Thyroid gland (tissue), 4 donors: Measurements from ENCODE around the gene CLIC3. TPM values are rescaled to one million over a fixed set of nuclear protein-coding genes. Genes with fewer than 3 reads are reported as not detected.
"Not testable (repeated sequence)": the region's sequence is repeated elsewhere in the genome, so short reads cannot be mapped to it uniquely, and the experiment has no call there.

ENCODE experiments used
- DNase-seq, 2 donors: peaks; one replicate each; pipeline ENCODE4 v3.0.0-alpha.2; 2019
- H3K27ac ChIP-seq, 3 donors: fragments of 200-600 bp; sonication (generic); 1 replicate in 2 of 3; 2 replicates in 1 of 3; pipeline ENCODE4 v1.5.1; 2016 to 2019; ENCODE audit warnings: mild to moderate bottlenecking in 1 of 3, moderate library complexity in 1 of 3
- H3K27me3 ChIP-seq: fragments of 200-600 bp; sonication (generic); one replicate; pipeline ENCODE4 v1.5.1; 2019
- H3K36me3 ChIP-seq, 2 donors: fragments of 200-600 bp; sonication (generic); one replicate each; pipeline ENCODE4 v1.5.1; 2016 to 2019
- H3K4me1 ChIP-seq, 2 donors: fragments of 200-600 bp; sonication (generic); one replicate each; pipeline ENCODE4 v1.5.1; 2017 to 2019
- H3K4me3 ChIP-seq, 3 donors: fragments of 200-600 bp; sonication (generic); replicated peaks in 1 of 3; 1 replicate in 2 of 3; 2 replicates in 1 of 3; pipeline ENCODE4 v1.5.1; 2016; ENCODE audit warnings: mild to moderate bottlenecking in 1 of 3
- H3K9me3 ChIP-seq: fragments of 200-600 bp; sonication (generic); one replicate; pipeline ENCODE4 v1.5.1; 2017
- POLR2A ChIP-seq, 2 donors: fragments of 450-650 bp; IDR thresholded peaks; one replicate each; pipeline ENCODE4 v1.6.1; 2017; ENCODE audit warnings: antibody characterized with exemption in 2 of 2, mild to moderate bottlenecking in 2 of 2, moderate library complexity in 1 of 2
- WGBS, 2 donors: methylation state at CpG; one replicate each; pipeline ENCODE4 v1.1.5; 2017; 5-methylcytosine and 5-hydroxymethylcytosine counted together
- intact Hi-C: fragments of 100-400 bp; cut with DNase I; formaldehyde crosslinking; loops from one replicate; pipeline ENCODE4 v1.15.1; 2023
- total RNA-seq, 4 donors: library from RNA; depleted of rRNA; stranded (reverse); fragments of >200 nt; gene quantifications; one replicate each; pipeline ENCODE4 v1.2.3, GENCODE V29; 2016
- TF ChIP-seq, protein P1 (sequence below), 6 experiments: fragments of 200-600 bp in 3 of 6; fragments of 450-650 bp in 3 of 6; sonication (generic) in 3 of 6; IDR thresholded peaks; one replicate each; pipeline ENCODE4 v1.5.1; 2016 to 2019; ENCODE audit warnings: antibody characterized with exemption in 6 of 6, mild to moderate bottlenecking in 2 of 6, inconsistent platforms in 1 of 6, moderate library complexity in 1 of 6

Gene CLIC3
- total RNA-seq, 4 donors from 2014 or later, result 97.7 to 301 (median 268) TPM

DNA sequence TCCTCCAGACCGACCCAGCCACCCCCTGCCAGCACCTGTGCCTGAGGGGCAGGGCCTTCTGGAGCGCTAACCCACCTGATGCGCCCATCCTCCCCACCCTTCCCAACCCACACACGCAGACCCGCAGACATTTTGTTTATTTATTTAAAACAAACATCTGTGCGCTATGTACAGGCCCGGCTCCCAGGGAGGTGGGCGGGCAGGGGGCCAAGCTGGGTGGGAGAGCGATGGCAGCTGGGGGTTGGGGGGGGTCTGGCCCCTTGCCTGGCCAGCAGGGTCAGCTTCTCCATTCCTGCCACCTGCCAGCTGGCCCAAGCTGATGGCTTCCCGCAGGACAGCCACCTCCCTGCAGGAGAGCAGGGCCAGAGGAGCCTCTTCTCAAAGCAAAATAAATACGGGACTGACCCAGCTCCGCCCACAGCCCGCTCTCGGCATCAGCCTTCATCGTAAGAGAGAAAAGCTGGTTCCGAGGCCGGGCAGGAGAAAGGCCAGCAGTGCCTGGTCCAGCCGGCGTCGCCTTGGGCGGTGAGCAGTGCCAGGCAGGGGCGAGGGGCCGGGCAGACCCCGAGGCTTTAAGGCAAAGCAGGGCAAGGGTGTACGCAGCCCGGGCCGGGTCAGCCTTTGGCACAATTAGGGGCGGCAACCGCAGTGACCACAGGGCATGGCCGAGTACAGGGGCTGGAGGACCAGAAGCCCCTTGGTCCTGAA is 10.9 kb upstream of the CLIC3 start:
- no peaks in the 10 kb centered on the region for H3K9me3 ChIP-seq
- peaks cover 0 to 14% of the 10 kb centered on the region in 2 donors for H3K36me3 ChIP-seq
- TF ChIP-seq, protein P1, sequence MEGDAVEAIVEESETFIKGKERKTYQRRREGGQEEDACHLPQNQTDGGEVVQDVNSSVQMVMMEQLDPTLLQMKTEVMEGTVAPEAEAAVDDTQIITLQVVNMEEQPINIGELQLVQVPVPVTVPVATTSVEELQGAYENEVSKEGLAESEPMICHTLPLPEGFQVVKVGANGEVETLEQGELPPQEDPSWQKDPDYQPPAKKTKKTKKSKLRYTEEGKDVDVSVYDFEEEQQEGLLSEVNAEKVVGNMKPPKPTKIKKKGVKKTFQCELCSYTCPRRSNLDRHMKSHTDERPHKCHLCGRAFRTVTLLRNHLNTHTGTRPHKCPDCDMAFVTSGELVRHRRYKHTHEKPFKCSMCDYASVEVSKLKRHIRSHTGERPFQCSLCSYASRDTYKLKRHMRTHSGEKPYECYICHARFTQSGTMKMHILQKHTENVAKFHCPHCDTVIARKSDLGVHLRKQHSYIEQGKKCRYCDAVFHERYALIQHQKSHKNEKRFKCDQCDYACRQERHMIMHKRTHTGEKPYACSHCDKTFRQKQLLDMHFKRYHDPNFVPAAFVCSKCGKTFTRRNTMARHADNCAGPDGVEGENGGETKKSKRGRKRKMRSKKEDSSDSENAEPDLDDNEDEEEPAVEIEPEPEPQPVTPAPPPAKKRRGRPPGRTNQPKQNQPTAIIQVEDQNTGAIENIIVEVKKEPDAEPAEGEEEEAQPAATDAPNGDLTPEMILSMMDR (IDR thresholded peaks at IDR 0.05), result no peak
- peak in 1 of 2 donors; percentile 10 for TF ChIP-seq POLR2A (IDR thresholded peaks at IDR 0.05)
- peaks cover 30 to 36% of the 10 kb centered on the region in 2 donors for H3K4me1 ChIP-seq
- intact Hi-C loops, result no loop called here
- 29 to 40% methylated on average over 12 of the region's 30 CpGs for WGBS, 2 donors
- DNase-seq, result peak; percentile 91 to 97
- H3K4me3 ChIP-seq, result no peak overlapping the region
- no peaks in the 10 kb centered on the region for H3K27me3 ChIP-seq
- peak overlapping the region; percentile 59 to 84 (median 79) for H3K27ac ChIP-seq

DNA sequence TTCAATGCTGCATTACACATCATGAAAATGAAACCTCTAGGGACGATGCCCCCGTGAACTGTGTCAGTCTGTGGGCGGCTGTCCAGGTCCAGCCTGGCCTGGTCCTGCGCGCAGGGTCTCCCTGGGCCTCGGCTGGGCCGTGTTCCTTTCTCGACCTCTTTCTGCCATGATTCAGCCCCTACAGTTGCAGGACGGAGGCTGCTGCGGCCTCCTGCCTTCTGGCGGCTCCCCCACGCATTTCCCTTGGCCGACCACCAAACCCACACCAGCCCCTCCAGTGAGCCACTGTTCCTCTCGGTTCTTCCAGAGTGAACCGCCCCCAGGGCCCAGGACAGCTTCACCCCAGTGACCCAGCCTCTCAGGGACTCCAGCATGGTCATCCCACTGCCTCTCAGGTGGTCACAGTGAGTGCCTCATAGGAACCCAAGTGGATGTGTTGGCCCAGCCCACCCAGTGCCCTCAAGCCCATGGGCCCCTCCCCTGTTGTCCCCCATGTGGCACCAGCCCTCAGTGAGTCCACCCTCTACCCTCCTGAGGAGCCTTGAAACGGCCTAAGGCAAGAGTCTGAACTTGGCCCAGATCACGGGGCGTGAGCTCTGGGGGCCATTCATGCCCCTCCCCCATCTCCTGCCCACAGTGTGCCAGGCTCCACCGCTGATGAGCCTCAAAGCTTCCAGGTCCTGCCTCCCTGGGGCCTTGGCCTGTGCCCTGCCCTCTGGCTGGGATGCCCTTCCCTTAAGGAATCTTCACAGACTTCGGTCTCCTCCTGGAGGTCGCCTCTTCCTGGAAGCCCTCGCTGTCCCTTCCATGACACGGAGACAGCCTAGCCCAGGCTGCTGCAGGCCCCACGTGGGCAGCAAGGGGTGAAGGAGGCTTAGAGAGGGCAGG is 10.0 kb upstream of the CLIC3 start:
- Histone ChIP-seq H3K27ac (peak overlapping the region; percentile 59 to 84 (median 79)), H3K9me3 (no peaks in the 10 kb centered on the region), H3K4me1 (peaks cover 30 to 36% of the 10 kb centered on the region in 2 donors), H3K27me3 (no peaks in the 10 kb centered on the region), H3K36me3 (peaks cover 0 to 7% of the 10 kb centered on the region in 2 donors), H3K4me3 (no peak overlapping the region)
- peak; percentile 75 to 91 for DNase-seq
- no peak for TF ChIP-seq POLR2A (IDR thresholded peaks at IDR 0.05)
- TF ChIP-seq, protein P1 (IDR thresholded peaks at IDR 0.05), result no peak
- intact Hi-C loops, result no loop called here
- WGBS, 2 donors, result 56 to 59% methylated on average over 16 to 21 of the region's 24 CpGs

DNA sequence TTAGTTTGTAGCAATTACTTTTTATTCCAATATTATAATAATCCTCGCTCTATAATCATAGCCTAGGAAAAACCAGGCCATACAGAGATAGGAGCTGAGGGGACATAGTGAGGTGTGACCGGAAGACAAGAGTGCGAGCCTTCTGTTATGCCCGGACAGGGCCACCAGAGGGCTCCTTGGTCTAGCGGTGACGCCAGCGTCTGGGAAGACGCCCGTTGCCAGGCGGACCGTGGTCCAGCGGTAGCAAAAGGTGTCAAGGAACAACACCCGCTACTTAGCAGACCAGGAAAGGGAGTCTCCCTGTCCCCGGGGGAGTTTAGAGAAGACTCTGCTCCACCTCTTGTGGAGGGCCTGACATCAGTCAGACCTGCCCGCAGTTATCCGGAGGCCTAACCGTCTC is 7.9 kb upstream of the CLIC3 start:
- H3K4me3 ChIP-seq, H3K27ac ChIP-seq, H3K9me3 ChIP-seq, H3K27me3 ChIP-seq, H3K36me3 ChIP-seq, intact Hi-C loops: not testable (repeated sequence)
- 25 to 42% methylated on average over 15 to 17 of the region's 17 CpGs for WGBS, 2 donors
- peak; percentile 67 to 72 for DNase-seq
- peaks cover 30 to 33% of the 10 kb centered on the region in 2 donors for H3K4me1 ChIP-seq
- TF ChIP-seq, protein P1 (IDR thresholded peaks at IDR 0.05), result peak in 5 of 6 experiments; percentile 26 to 69 (median 57)

DNA sequence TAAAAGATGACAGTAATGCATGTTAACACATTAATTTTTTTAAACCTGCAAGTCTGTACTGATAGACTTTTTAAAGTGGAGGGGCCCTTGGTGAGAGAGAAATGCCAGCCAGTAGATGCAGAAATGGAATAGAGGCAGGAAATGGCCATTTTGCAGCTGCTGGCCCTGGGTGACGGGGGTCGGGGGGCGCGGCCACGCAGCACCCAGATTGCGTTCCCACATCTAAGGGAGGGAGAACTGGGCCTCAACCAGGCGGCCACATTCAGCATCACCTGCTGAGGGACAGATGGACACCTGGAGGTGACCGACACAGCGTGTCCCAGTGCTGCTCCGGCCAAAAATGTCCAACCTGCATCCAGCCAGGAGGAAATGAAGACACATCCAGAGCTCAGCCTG is 6.3 kb upstream of the CLIC3 start:
- H3K9me3 ChIP-seq, result no peaks in the 10 kb centered on the region
- TF ChIP-seq POLR2A (IDR thresholded peaks at IDR 0.05), result no peak
- TF ChIP-seq, protein P1 (IDR thresholded peaks at IDR 0.05), result no peak
- H3K36me3 ChIP-seq, result no peaks in the 10 kb centered on the region
- intact Hi-C loops, result no loop called here
- WGBS, 2 donors, result 89% methylated on average over 10 of the region's 10 CpGs
- H3K4me3 ChIP-seq, result no peak overlapping the region
- no peak for DNase-seq
- no peak overlapping the region for H3K27ac ChIP-seq
- H3K4me1 ChIP-seq, result peaks cover 17 to 27% of the 10 kb centered on the region in 2 donors
- no peaks in the 10 kb centered on the region for H3K27me3 ChIP-seq
